GM06990 (cell line): Measurements from ENCODE around the gene BOLA3.

ENCODE experiments used
- DNase-seq: peaks from one replicate; pipeline ENCODE4 v3.0.0-alpha.2; 2011; ENCODE audit not compliant: insufficient read length; ENCODE audit errors: extremely low read depth
- H3K27me3 ChIP-seq: replicated peaks from 2 replicates; pipeline ENCODE4 v1.6.0; 2011; ENCODE audit warnings: low read length; ENCODE audit not compliant: control insufficient read depth, insufficient read depth
- H3K36me3 ChIP-seq: 2 replicates; pipeline ENCODE4 v1.5.1; 2011; ENCODE audit warnings: low read length; ENCODE audit not compliant: control insufficient read depth, insufficient read depth
- H3K4me3 ChIP-seq: replicated peaks from 2 replicates; pipeline ENCODE4 v1.5.1; 2011; ENCODE audit warnings: low read depth, mild to moderate bottlenecking, control low read depth, low read length
- CTCF ChIP-seq: IDR thresholded peaks from 2 replicates; pipeline ENCODE4 v1.5.1; 2011; ENCODE audit warnings: low read length, control low read depth, mild to moderate bottlenecking, inconsistent platforms; ENCODE audit not compliant: insufficient read depth, poor library complexity, severe bottlenecking

The BOLA3 gene

GRCh38 chr2:74086021-74086420 is 61.7 kb downstream of the BOLA3 start:
- Histone ChIP-seq H3K27me3 (no peaks in the 10 kb centered on the region), H3K36me3 (peaks cover 41% of the 10 kb centered on the region), H3K4me3 (no peak overlapping the region)
- no peak for DNase-seq
- no peak for TF ChIP-seq CTCF
